Pericardium fibroblast (primary cell): ENCODE measurements around the gene SLC45A1. TPM values are rescaled to one million over a fixed set of nuclear protein-coding genes. Genes with fewer than 3 reads are reported as not detected.

Source experiments
- total RNA-seq: library from RNA; depleted of rRNA; stranded (reverse); fragments of >200 nt; gene quantifications from 2 replicates; pipeline ENCODE4 v1.2.3, GENCODE V29; 2015

Gene SLC45A1
- total RNA-seq, result 2.8 and 3.0 TPM in 2 replicates

GRCh38 chr1:8317647-8318381 is at the start of gene SLC45A1:
SLC45A1 (plus strand) TSS chr1:8318114; CDS start chr1:8324330, 6,216 bp downstream.

